Transverse colon (tissue), 4 donors: ENCODE results near the gene LAMP5. TPM values are rescaled to one million over a fixed set of nuclear protein-coding genes. Genes with fewer than 3 reads are reported as not detected.

Experiments used
- DNase-seq: peaks from one replicate; pipeline ENCODE4 v3.0.0-alpha.2; 2019
- H3K27ac ChIP-seq, 4 donors: fragments of 200-600 bp; sonication (generic); 2 replicates each; pipeline ENCODE4 v1.5.1; 2016 to 2018; ENCODE audit warnings: inconsistent platforms in 4 of 4
- H3K27me3 ChIP-seq: fragments of 200-600 bp; sonication (generic); 2 replicates; pipeline ENCODE4 v1.5.1; 2017; ENCODE audit warnings: inconsistent platforms
- H3K36me3 ChIP-seq, 4 donors: fragments of 200-600 bp; sonication (generic); 2 replicates each; pipeline ENCODE4 v1.5.1; 2017 to 2019; ENCODE audit warnings: inconsistent platforms in 4 of 4
- H3K4me1 ChIP-seq, 4 donors: fragments of 200-600 bp; sonication (generic); 2 replicates each; pipeline ENCODE4 v1.5.1; 2017 to 2020; ENCODE audit warnings: inconsistent platforms in 4 of 4
- H3K4me3 ChIP-seq, 4 donors: fragments of 200-600 bp; sonication (generic); 1 replicate in 1 of 4; 2 replicates in 3 of 4; pipeline versions ENCODE4 v1.5.1 to v1.6.1; 2017 to 2019; ENCODE audit warnings: inconsistent platforms in 4 of 4
- H3K9me3 ChIP-seq, 2 donors: fragments of 200-600 bp; sonication (generic); 2 replicates each; pipeline ENCODE4 v1.5.1; 2017 to 2019; ENCODE audit warnings: inconsistent platforms in 2 of 2
- EP300 ChIP-seq: sonication (generic); formaldehyde crosslinking; IDR thresholded peaks from one replicate; pipeline ENCODE4 v1.6.1; 2017; ENCODE audit warnings: antibody characterized with exemption, low read depth
- POLR2A ChIP-seq: fragments of 450-650 bp; IDR thresholded peaks from one replicate; pipeline ENCODE4 v1.6.1; 2016; ENCODE audit warnings: antibody characterized with exemption, mild to moderate bottlenecking, moderate library complexity
- POLR2AphosphoS5 ChIP-seq, 3 donors: sonication (generic); formaldehyde crosslinking; IDR thresholded peaks; one replicate each; pipeline ENCODE4 v1.6.1; 2016; ENCODE audit warnings: antibody characterized with exemption in 3 of 3
- WGBS, 2 donors: methylation state at CpG; one replicate each; pipeline ENCODE4 v1.1.5; 2018; ENCODE audit warnings: low coverage in 1 of 2; 5-methylcytosine and 5-hydroxymethylcytosine counted together
- in situ Hi-C, 4 donors: fragments of 200-750 bp; cut with MboI; loops; one replicate each; pipeline versions ENCODE4 v1.15.0 to v1.15.1; 2017; ENCODE audit warnings: low sequenced_read_pairs in 3 of 4, low pct_ligation_motif_present in 1 of 4, low pct_unique_long_range_greater_than_20kb in 1 of 4
- intact Hi-C: fragments of 100-400 bp; cut with DNase I; formaldehyde crosslinking; loops from one replicate; pipeline ENCODE4 v1.15.1; 2023; ENCODE audit warnings: low total_unique reads
- total RNA-seq, 4 donors: library from RNA; depleted of rRNA; stranded (reverse); fragments of >200 nt; gene quantifications; one replicate each; pipeline ENCODE4 v1.1.0, GENCODE V29; 2016
- TF ChIP-seq, protein P1 (sequence below), 5 experiments: fragments of 200-600 bp in 3 of 5; fragments of 450-650 bp in 2 of 5; sonication (generic) in 3 of 5; IDR thresholded peaks; 1 replicate in 2 of 5; 2 replicates in 3 of 5; pipeline ENCODE4 v1.5.1; 2016 to 2017; ENCODE audit warnings: antibody characterized with exemption in 5 of 5, inconsistent platforms in 3 of 5, mild to moderate bottlenecking in 2 of 5, moderate library complexity in 1 of 5

LAMP5 gene
- total RNA-seq, 4 donors from 2014 or later: 0.32 TPM; not detected in 3

DNA sequence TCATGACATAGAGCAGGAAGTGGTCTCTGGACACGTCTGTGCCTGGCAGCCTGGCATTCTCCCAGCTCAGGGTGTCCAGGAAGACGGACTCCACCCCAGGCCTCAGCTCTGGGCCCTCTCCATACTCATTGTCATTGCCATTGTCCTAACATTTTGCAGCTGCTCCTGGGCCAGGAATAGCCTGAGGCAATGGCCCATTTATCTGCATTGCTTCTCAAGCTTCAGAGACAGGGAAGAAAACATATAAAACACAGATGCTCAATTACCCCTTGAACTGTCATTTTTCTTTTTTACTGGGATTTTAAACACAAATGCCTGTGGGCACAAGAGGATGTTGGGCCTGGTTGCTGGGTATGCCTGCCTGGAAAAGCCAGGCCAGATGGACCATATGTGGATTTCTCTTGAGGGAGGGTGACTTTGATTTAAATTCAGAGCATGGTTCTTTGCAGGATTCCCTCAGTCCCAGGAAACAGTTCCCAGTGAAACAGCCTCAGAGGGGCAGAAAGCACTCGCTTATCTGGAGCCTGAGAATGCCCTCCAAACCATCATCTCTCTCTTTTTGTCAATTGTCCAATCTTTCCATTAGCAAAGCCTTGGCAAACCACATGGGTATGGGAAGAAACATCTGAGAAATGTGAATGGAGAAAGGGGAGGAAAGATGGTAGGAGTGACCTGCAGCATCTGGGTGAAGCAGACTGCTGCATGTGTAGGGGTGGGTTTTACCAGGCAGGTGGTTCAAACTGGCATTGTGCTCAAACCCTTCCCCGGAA lies 17.9 kb downstream of the LAMP5 start:
- no peak overlapping the region for H3K27ac ChIP-seq
- intact Hi-C loops (no loop called here), in situ Hi-C loops (no loop called here)
- WGBS, 2 donors: 53% methylated on average over 4 of the region's 4 CpGs; no CpG with 5 or more reads in 1 of the 2 donors
- TF ChIP-seq POLR2AphosphoS5 (IDR thresholded peaks at IDR 0.05): no peak
- no peak for TF ChIP-seq EP300
- no peak for TF ChIP-seq POLR2A
- TF ChIP-seq, protein P1, sequence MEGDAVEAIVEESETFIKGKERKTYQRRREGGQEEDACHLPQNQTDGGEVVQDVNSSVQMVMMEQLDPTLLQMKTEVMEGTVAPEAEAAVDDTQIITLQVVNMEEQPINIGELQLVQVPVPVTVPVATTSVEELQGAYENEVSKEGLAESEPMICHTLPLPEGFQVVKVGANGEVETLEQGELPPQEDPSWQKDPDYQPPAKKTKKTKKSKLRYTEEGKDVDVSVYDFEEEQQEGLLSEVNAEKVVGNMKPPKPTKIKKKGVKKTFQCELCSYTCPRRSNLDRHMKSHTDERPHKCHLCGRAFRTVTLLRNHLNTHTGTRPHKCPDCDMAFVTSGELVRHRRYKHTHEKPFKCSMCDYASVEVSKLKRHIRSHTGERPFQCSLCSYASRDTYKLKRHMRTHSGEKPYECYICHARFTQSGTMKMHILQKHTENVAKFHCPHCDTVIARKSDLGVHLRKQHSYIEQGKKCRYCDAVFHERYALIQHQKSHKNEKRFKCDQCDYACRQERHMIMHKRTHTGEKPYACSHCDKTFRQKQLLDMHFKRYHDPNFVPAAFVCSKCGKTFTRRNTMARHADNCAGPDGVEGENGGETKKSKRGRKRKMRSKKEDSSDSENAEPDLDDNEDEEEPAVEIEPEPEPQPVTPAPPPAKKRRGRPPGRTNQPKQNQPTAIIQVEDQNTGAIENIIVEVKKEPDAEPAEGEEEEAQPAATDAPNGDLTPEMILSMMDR (IDR thresholded peaks at IDR 0.05): no peak
- DNase-seq: no peak
- no peaks in the 10 kb centered on the region for H3K36me3 ChIP-seq
- no peaks in the 10 kb centered on the region for H3K27me3 ChIP-seq
- H3K4me3 ChIP-seq: no peak overlapping the region
- no peaks in the 10 kb centered on the region for H3K9me3 ChIP-seq
- H3K4me1 ChIP-seq: no peaks in the 10 kb centered on the region

DNA sequence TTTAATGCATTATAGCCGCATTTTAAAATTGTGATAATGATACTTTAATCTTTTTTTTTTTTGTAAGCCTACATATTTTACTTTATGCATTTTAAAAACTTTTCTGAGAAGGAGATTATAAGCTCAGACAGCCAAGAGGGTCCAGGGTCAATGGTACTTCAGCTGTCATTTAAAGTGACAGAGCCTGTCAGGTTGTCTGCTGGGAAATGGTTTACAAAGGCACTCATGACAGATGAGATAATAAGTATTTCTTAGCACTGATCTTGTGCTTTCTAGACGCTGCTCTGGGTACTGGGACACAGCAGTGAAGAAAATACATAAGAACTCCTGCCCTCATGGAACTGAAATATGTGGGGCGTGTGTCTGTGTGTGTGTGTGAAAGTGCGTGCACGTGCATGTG lies 19.6 kb downstream of the LAMP5 start:
- no peak overlapping the region for H3K27ac ChIP-seq
- TF ChIP-seq, protein P1 (IDR thresholded peaks at IDR 0.05): no peak
- TF ChIP-seq POLR2AphosphoS5 (IDR thresholded peaks at IDR 0.05) (no peak), POLR2A (no peak), EP300 (no peak)
- H3K9me3 ChIP-seq: no peaks in the 10 kb centered on the region
- in situ Hi-C loops (no loop called here), intact Hi-C loops (no loop called here)
- no peak overlapping the region for H3K4me3 ChIP-seq
- H3K27me3 ChIP-seq: no peaks in the 10 kb centered on the region
- H3K4me1 ChIP-seq: no peaks in the 10 kb centered on the region
- H3K36me3 ChIP-seq: no peaks in the 10 kb centered on the region
- DNase-seq: no peak
- WGBS, 2 donors: 86 to 97% methylated on average over 3 to 5 of the region's 5 CpGs

DNA sequence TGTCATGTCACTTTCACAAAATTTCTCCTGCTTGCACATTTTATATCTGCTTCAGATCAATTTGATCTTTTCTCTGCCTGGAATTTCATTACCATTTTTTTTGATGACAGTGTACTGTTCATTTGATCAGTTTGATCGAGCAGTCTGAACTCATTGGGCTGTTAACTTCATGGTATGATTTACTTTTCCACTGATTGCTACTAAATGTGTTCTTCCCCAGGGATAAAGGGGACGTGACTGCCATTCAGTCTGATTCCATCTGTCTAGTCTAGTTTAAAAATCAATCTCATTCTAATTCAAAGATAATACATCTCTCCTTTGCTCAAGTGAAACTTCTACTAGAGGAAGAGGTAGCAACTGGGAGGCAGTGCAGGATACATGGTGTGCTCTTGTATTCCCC lies 21.1 kb downstream of the LAMP5 start:
- TF ChIP-seq POLR2AphosphoS5 (IDR thresholded peaks at IDR 0.05) (no peak), POLR2A (no peak), EP300 (no peak)
- TF ChIP-seq, protein P1 (IDR thresholded peaks at IDR 0.05): no peak
- H3K27ac ChIP-seq: no peak overlapping the region
- in situ Hi-C loops: no loop called here
- 62 to 82% methylated on average over 2 of the region's 2 CpGs for whole genome bisulfite sequencing, 2 donors
- no peaks in the 10 kb centered on the region for H3K9me3 ChIP-seq
- H3K4me1 ChIP-seq: no peaks in the 10 kb centered on the region
- DNase-seq: no peak
- H3K4me3 ChIP-seq: no peak overlapping the region
- no peaks in the 10 kb centered on the region for H3K27me3 ChIP-seq
- H3K36me3 ChIP-seq: no peaks in the 10 kb centered on the region
- intact Hi-C loops: no loop called here

DNA sequence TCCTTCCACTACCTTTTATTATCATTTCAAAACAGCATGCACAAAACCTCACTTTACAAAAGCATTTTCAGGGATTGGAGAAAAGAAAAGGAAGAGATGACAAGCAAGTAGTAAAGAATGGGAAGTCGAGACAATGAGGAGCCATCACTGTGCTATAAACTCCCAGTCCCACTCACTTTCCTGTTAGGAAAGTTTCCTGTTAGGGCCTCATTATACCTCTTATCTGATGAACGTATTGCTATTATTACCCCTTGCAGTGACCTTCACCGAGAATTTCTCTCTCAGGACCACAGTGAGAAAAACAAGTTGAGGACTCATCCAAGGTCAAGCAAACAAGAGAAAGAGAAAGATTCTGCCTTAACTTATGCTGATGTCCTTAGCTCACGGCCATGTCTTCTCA lies 28.8 kb downstream of the LAMP5 start:
- intact Hi-C loops (no loop called here), in situ Hi-C loops (no loop called here)
- no peak for DNase-seq
- 29 to 35% methylated on average over 4 of the region's 4 CpGs for WGBS, 2 donors
- Histone ChIP-seq H3K36me3 (no peaks in the 10 kb centered on the region), H3K9me3 (no peaks in the 10 kb centered on the region), H3K4me1 (no peaks in the 10 kb centered on the region), H3K4me3 (no peak overlapping the region), H3K27ac (no peak overlapping the region), H3K27me3 (no peaks in the 10 kb centered on the region)
- TF ChIP-seq POLR2AphosphoS5 (IDR thresholded peaks at IDR 0.05) (no peak), EP300 (no peak), POLR2A (no peak)
- TF ChIP-seq, protein P1 (IDR thresholded peaks at IDR 0.05): no peak
